ENCODE measurements around the gene CIAPIN1.

The CIAPIN1 gene

DNA sequence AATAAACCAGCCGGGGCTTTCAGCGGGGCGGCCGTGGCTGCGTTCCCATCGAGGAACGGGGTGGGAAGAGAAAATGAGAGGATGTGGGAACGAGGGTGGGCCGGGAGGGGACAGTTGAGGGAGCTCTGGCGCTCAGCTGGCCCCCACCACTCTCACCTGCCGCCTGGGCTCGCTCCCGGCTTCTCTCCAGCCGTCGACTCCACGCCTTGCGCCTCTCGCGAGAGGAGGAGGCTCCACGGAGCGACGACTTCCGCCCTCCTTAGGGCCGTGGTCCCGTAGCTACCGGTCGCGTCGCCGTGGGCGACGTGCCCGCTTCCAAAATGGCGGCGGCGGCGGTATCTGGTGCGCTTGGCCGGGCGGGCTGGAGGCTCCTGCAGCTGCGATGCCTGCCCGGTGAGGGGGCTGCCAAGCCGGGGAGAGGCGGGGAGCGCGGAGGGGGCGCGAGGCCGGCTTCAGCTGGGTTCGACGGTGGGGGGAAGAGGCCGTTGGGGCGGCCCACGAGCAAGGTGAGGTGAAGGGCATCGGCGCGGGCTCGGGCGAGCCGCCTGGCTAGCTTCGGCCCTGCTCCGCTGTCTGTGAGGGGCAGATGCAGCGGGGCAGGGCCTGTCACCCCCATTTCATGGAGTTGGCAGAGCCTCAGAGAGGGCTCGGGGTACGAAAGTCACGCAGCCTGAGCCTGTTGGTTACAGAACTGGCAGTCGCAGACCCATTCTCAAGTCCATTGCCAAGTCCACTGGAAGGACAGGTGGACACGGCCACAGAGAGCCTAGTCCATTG, at the start of gene CIAPIN1, which contains the start of gene COQ9:
Gene CIAPIN1 (minus strand): TSS at position 200 of the 777 bp plus-strand sequence. CDS start 6,457 bp downstream, outside the sequence.
Gene COQ9 (plus strand): TSS at position 294 of the 777 bp plus-strand sequence. CDS start 27 bp downstream, at position 321.
- DNase-seq (ENCODE audit: low spot score): peak; percentile 94

DNA sequence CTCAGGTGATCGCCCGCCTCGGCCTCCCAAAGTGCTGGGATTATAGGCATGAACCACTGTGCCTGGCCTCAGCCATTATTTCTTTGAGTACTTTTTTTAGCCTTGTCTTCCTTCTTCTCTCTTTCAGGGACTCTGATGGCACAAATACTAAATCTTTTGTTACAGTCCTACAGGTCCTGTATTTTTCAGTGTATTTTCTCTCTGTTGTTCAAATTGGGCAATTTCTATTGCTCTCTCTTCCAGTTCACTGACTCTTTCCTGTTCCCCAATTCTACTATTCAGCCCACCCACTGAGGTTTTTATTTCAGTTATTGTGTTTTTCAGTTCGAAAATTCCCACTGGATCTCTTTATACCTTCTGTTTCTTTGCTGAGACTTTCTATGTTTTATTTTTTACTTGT, 46.6 kb upstream of the CIAPIN1 start:
- no peak for DNase-seq (ENCODE audit: low spot score)

DNA sequence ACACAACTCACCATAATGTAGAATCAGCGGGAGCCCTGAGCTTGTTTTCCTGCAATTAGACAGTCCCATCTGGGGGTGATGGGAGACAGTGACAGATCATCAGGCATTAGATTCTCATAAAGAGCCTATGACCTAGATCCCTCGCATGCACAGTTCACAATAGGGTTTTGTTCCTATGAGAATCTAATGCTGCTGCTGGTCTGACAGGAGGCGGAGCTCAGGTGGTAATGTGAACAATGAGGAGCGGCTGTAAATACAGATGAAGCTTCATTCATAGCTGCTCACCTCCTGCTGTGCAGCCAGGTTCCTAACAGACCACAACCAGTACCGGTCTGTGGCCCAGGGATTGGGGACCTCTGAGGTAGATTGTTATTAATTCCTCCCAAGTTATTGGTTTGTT, 42.0 kb upstream of the CIAPIN1 start:
- no peak for DNase-seq (ENCODE audit: low spot score)

GRCh38 chr16:57486858-57487834, 40.0 kb upstream of the CIAPIN1 start:
- DNase-seq (ENCODE audit: low spot score): no peak

DNA sequence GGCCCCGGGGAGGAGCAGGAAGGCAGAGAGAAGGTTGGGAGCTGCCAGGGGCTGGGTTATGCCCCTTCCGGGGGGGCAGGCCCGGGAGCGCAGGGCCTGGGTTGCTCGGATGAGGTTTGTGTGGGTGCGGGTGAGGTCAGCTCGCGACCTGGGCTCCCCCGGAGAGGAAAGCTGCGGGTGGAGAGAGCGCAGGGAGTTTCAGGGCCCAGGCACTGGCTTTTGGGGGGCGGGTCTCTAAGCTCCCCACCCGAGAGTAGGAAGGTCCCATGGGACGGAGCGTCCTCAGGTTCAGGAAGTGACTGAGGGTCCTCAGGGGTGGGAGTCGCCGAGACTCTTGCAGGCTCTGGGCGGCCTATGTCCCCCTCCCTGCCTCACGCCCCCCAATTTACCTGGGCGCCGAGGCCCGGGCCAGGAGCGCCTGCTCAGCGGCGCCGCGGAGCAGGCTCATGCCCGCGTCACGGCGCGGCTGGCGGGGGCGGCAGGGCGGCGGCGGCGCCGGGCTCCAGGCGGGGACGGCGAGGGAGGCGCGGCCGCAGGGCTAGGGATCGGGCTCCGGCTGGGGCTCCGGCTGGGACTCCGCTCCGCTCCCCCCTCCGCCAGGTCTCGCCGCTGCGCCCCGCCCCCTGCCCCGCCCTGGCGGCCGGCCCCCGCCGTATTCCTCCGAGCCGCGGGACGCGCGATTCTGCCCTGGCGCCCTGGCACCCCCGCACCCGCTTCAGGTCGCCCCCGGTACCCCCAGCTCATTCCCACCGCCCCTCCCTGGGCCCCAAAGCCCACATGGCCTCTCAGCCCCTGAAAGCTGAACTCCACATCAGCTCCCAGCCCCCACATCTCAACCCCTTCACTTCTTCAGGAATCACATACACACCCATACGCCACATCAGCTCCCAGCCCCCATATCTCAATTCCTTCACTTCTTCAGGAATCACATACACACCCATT, 39.0 kb upstream of the CIAPIN1 start, which contains the start of gene DOK4:
Gene DOK4 (minus strand): TSS at position 578 of the 942 bp plus-strand sequence. CDS start 6,986 bp downstream, outside the sequence.
- peak; percentile 69 for DNase-seq (ENCODE audit: low spot score)

DNA sequence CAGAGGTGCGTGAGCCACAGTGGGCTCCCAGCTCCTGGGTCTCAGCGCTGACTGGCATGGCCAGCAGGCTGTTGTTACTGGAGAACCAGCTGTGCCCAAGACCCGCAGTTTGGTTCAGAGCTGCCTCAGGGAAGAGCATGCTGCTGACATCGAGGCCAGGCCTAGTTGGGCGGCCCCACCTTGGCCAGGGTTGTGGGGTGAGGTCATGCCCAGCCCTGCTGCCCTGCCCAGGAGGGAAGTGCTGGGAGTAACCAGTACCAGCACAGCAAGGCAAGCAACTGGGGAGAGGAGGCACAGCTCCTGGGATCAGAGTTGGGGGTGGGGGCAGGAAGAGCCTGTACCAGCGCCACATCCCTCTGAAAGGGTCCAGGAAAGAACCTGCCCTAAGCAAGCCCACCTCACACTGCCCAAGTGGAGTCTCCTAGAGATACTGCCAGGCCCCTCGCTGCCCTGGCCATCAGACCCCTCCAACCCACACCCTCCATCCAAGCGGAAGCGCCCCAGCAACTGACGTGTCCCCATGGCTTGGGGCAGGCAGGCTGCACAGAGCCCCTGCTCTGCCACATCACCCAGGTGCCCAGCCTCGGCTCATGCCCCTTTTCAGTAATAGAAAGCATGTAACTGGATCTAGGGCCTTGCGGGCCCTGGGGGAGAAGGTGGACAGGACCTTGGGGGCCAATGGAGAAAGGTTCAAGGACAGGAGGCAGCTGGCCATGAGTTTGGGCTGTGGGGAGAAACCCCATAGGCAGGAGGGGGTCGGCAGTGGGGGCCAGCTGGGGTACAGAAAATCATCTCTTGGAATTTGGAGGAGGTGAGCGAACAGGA, 38.1 kb upstream of the CIAPIN1 start:
- no peak for DNase-seq (ENCODE audit: low spot score)

DNA sequence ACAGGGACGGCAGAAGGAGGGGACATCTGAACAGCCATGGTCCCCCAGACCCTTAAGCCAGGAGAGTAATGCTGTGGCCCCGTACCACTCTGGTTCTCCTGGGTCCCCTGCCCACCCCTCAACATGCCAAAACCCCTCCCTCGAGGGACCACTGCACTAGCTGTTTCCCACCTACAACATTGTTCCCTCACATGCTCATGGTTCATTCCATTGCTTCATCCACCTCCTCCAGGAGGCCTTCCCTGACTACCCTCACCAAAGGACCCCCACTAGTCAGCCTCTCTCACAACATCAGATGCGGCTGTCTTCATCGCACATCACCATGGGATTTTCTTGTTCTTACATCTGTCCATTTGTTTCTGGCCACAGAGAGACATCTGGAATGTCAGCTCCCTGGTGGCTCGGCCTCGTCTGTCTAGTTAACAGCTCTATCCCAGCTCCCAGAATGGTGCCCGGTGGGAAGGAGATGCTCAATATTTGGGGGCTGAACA, 37.4 kb upstream of the CIAPIN1 start:
- DNase-seq (ENCODE audit: low spot score): no peak

DNA sequence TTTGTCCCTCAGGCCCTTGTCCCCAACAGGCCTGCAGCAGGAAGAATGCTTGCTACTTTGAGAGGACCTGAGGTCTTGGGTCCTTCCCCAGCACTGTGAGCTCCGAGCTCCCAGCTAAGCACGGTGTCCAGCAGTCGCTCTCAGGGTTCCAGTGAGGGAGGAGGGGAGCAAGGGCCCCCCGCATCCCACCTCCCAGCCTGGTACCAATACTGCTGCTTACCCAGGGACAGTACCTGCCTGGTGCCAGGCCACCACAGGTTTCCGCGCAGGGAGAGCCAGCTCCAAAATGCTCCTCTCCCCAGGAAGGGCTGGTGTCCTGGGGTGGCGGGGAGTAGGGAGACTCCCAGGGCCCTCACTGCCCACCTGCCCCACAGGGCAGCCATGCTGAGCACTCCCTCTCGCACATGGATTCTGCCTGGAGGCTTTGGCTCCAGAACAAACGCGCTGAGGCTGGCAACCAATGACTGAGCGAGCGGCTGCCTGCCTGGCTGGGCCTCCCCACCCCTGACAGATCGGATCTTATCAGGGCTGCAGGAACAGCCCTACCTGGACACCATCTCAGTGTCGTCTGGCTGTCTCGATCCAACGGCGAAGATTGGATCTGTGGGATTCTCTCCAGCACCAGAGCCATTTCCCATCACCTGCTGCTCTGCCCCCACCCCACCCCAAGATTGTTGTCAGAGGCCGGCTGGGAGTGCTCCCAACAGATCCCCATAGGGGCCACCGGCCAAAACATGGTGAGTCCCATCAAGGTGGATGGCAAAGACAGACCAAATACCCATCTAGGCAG, 36.7 kb upstream of the CIAPIN1 start:
- no peak for DNase-seq (ENCODE audit: low spot score)

GRCh38 chr16:57482845-57483545, 35.8 kb upstream of the CIAPIN1 start:
- no peak for DNase-seq (ENCODE audit: low spot score)

- no peak for DNase-seq (ENCODE audit: low spot score)
Measured at GRCh38 chr16:57481421-57481820, 34.2 kb upstream of the CIAPIN1 start.

- no peak for DNase-seq (ENCODE audit: low spot score)
Measured at GRCh38 chr16:57480754-57481230, 33.6 kb upstream of the CIAPIN1 start.

DNA sequence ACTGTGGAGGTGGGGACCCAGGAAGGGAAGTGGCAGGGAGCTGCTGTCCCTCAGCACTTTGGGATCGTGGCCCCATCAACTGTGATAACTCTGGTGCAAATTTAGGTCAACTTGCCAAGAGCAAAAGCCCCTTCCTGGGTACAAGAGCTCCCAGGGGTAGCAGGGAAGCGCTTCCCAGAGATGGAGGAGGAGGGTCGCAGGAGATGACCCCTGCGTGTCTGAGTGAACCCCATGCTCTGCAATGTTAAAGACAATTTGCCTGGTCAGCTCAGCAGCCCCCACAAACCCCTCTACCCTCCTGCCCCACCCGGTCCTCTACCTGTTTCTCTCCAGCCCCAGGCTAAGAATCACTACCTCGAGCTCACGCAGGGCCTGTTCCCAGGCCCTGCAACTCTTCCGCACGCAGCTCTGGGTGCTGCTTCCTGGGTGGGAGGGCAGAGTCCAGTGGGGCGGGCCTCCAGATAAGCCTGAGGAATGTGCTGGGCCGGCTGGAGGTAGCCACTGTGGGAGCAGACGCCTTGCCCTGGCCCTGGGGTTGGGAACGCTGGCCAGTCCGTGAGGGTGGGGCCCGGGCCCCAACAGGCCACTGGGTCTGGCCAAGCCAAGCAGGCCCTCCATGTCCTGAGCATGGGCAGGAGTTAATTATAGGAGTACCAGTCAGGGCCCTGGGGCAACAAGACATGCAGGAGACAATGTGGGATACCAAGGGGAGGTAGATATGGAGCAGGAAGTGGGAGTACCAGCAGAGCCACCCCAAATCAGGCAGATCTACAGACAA, 33.0 kb upstream of the CIAPIN1 start:
- DNase-seq (ENCODE audit: low spot score): no peak

DNA sequence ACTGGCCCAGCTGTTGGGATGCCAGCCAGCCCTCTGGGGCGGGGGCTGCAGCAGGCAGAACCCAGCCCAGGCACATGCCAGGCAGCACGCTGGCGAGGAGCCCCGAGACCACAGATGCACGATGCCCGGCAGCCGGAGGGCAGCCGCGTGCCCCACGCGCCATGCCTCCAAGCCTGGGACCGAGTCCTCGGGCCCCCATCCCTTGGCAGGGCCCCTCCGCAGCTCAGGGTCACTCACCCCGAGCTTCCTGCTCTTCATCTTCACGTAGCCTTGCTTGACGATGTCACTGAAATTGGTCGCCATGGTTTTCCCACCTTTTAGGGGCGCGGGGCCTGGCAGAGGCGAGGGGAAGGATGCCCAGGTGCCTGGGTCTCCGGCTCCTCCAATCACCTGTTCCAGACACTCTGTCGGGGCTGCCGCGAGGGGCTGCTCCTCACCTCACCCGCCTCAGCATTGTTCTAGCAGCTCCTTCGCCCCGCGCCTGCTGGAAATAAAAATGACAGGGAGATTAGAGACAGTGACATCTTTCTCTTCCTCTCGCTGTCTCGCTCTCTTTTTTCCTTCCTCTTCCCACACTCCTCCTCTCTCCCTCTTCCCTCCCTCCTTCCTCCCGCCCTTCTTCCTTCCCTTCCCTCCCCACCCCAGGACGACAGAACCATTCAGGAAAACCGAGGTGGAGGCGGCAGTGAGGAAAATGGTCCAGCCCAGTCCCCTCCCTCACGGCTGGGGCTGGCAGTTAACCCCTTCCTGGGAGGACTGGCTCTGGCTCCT, 32.2 kb upstream of the CIAPIN1 start:
- no peak for DNase-seq (ENCODE audit: low spot score)

DNA sequence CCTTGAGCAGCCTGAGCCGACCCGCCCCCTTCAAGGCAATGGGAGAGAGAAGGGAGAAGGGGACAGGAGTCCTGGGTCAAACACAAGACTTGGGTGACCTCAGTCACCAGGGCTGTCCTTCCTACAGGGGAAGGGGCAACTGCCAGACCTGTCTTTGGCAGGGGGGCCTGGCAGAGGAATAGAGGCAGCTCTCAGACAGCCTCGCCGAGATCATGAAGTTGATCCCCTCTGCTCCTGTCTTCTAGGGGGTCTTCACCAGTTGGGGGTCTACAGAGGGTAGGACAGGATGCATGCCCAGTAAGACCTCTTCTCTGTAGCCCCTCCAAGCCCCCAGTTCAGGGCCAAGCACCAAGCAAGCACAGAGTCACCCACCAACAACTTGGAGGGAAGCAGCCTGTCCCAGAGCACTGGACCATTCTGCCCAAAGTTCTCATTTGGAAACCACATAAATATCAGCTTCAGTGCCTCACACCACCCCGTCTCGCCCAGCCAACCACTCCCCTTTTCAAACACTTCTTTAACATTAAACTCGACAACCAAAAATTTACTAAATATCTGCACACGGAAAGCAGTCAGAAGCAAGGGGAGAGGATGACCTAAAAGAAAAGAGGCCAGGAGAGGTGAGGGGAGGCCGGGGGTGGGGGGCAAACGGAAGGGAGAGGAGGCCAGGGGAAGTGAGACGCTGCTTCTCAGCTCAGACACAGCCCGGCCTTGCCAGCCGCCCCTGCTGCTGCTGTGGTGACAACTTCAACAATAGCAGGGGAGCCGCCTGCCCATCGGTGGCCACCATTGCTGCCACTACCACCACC, 31.4 kb upstream of the CIAPIN1 start:
- DNase-seq (ENCODE audit: low spot score): no peak

- DNase-seq (ENCODE audit: low spot score): no peak
Measured at GRCh38 chr16:57477531-57478202, 30.5 kb upstream of the CIAPIN1 start.

All from hematopoietic multipotent progenitor cell treated with erythropoietin and hydrocortisone succinate and interleukin-3 and kit ligand, for 15 days (in vitro differentiated cells).